Heart left ventricle (tissue), 16 donors: ENCODE results near the gene PEX10. TPM values are rescaled to one million over a fixed set of nuclear protein-coding genes. Genes with fewer than 3 reads are reported as not detected.
A peak's percentile ranks its signal among the peaks of the same experiment; 100 is the strongest.
"Not testable (repeated sequence)": the region's sequence is repeated elsewhere in the genome, so short reads cannot be mapped to it uniquely, and the experiment has no call there.

Source experiments
- ATAC-seq, 4 donors: fragments of 200-7000 bp; cut with Tn5 transposase; one replicate each; pipeline ENCODE4 v1.9.1; 2020 to 2022; ENCODE audit warnings: moderate library complexity in 4 of 4, mild to moderate bottlenecking in 3 of 4, moderate number of reproducible peaks in 1 of 4
- DNase-seq, 5 donors: peaks; one replicate each; pipeline ENCODE4 v3.0.0-alpha.2; 2020
- H3K27ac ChIP-seq, 12 donors: fragments of 200-600 bp; sonication (generic) in 4 of 12; one replicate each; pipeline versions ENCODE4 v1.5.0 to v1.8.0; 2016 to 2022; ENCODE audit warnings: mild to moderate bottlenecking in 2 of 12
- H3K27me3 ChIP-seq, 9 donors: fragments of 200-600 bp; sonication (generic) in 2 of 9; one replicate each; pipeline versions ENCODE4 v1.5.1 to v1.8.0; 2016 to 2022; ENCODE audit warnings: mild to moderate bottlenecking in 3 of 9
- H3K36me3 ChIP-seq, 9 donors: fragments of 200-600 bp; sonication (generic) in 2 of 9; one replicate each; pipeline versions ENCODE4 v1.5.0 to v1.8.0; 2018 to 2022; ENCODE audit warnings: mild to moderate bottlenecking in 2 of 9
- H3K4me1 ChIP-seq, 12 donors: fragments of 200-600 bp; sonication (generic) in 4 of 12; one replicate each; pipeline versions ENCODE4 v1.5.0 to v1.8.0; 2016 to 2022; ENCODE audit warnings: mild to moderate bottlenecking in 3 of 12
- H3K4me3 ChIP-seq, 12 donors: fragments of 200-600 bp; sonication (generic) in 4 of 12; one replicate each; pipeline versions ENCODE4 v1.5.0 to v1.8.0; 2017 to 2022; ENCODE audit warnings: mild to moderate bottlenecking in 9 of 12, moderate library complexity in 4 of 12
- H3K9me3 ChIP-seq, 12 donors: fragments of 200-600 bp; sonication (generic) in 4 of 12; one replicate each; pipeline versions ENCODE4 v1.5.0 to v1.8.0; 2016 to 2022; ENCODE audit warnings: mild to moderate bottlenecking in 1 of 12
- POLR2A ChIP-seq, 2 donors: fragments of 450-650 bp; IDR thresholded peaks; one replicate each; pipeline ENCODE4 v1.6.1; 2017; ENCODE audit warnings: antibody characterized with exemption in 2 of 2, mild to moderate bottlenecking in 2 of 2, moderate library complexity in 2 of 2
- WGBS, 4 donors: extraction: QIAGEN DNeasy Blood & Tissue Kit in 2 of 4; methylation state at CpG; one replicate each; pipeline versions ENCODE4 v1.1.5 to v1.1.7; 2013 to 2018; 5-methylcytosine and 5-hydroxymethylcytosine counted together
- intact Hi-C, 10 donors: fragments of 100-400 bp; cut with DNase I; formaldehyde crosslinking; loops; one replicate each; pipeline versions ENCODE4 v1.11.1 to v1.14.2; 2022
- polyA plus RNA-seq, 2 donors: library from polyadenylated mRNA; stranded (reverse); fragments of 200-250 nt; gene quantifications; one replicate each; pipeline ENCODE4 v1.2.3, GENCODE V29; 2013
- total RNA-seq, 9 donors: library from RNA; depleted of rRNA in 2 of 9; stranded (reverse); fragments of >200 nt in 2 of 9; fragmentation: NEBNext Ultra II Directional in 3 of 9; extraction: Animal tissue kit (Norgen Biotek cat#: 25700) in 3 of 9; gene quantifications; one replicate each; pipeline versions ENCODE4 v1.1.0 to v1.2.4, GENCODE V29; 2016 to 2023
- TF ChIP-seq, protein P1 (sequence below), 12 donors: fragments of 200-600 bp; sonication (generic) in 4 of 12; IDR thresholded peaks; one replicate each; pipeline versions ENCODE4 v1.5.0 to v1.8.0; 2018 to 2022; ENCODE audit warnings: antibody characterized with exemption in 12 of 12, mild to moderate bottlenecking in 5 of 12
- donor health status: ischemic (EF 13 %, LVEDD 7.1; RV severe dilation, severe dysfunction).
- donor health status: healthy with polysubstance abuse.
- donor health status: DM: no; HTN: yes; CAD: no.
- donor health status: DM: no; HTN: no; CAD: no.
- donor health status: ischemic (EF 25% LVEDD 6.9; RV normal size, moderate dysfunction).
- donor health status: ischemic (EF 25% LVEDD 5.7; RV mildly dilated, moderate dysfunction).
- donor health status: healthy.
- donor health status: DM: yes; HTN: yes; CAD: no.
- donor health status: ischemic (EF 35%, LVEDD 5.7; RV mildly dilated, moderate dysfunction).
- donor health status: nonischemic (EF 11% LVEDD 7.7; RV severe dilation, severe dysfunction).
- donor health status: DM: yes; HTN: yes; CAD: no.
- donor health status: PGD.
- donor health status: ischemic (EF 29% LVEDD 5.4; RV normal size, mild dysfunction).
- donor health status: nonischemic (EF 23%, LVEDD 6.1; RV moderate dilation, normal function).

Gene PEX10
- total and polyA plus RNA-seq, 11 donors, result 14.7 to 26.5 (median 18.6) TPM

DNA sequence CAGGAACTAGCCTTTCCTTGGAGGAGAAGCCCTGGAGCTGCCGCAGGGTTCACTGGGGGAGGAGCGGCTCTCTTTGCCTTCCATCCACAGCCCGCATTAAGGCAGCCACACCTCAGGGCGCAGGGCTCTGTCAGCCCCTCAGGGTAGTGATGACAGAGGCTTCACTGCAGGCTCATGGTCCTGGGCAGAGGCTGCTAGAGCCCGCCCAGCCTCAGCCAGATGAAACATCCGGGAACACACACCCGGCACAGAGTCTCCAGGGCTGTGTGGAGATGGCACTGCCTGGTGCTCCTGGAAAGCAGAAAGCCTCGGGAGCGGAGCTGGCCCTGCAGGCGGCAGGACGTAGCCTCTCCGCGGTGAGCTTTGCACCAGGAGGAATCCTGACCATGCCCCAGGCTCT, 29.4 kb upstream of the PEX10 start:
- Histone ChIP-seq H3K36me3 (no peaks in the 10 kb centered on the region), H3K27me3 (peaks cover 32 to 62% (median 36%) of the 10 kb centered on the region in 9 donors), H3K4me3 (no peak overlapping the region), H3K4me1 (peaks cover 0 to 10% (median 0%) of the 10 kb centered on the region in 12 donors), H3K27ac (no peak overlapping the region), H3K9me3 (no peaks in the 10 kb centered on the region)
- intact Hi-C loops, result no loop called here
- WGBS, 4 donors, result 47 to 55% (median 53%) methylated on average over 5 to 13 of the region's 13 CpGs
- TF ChIP-seq, protein P1, sequence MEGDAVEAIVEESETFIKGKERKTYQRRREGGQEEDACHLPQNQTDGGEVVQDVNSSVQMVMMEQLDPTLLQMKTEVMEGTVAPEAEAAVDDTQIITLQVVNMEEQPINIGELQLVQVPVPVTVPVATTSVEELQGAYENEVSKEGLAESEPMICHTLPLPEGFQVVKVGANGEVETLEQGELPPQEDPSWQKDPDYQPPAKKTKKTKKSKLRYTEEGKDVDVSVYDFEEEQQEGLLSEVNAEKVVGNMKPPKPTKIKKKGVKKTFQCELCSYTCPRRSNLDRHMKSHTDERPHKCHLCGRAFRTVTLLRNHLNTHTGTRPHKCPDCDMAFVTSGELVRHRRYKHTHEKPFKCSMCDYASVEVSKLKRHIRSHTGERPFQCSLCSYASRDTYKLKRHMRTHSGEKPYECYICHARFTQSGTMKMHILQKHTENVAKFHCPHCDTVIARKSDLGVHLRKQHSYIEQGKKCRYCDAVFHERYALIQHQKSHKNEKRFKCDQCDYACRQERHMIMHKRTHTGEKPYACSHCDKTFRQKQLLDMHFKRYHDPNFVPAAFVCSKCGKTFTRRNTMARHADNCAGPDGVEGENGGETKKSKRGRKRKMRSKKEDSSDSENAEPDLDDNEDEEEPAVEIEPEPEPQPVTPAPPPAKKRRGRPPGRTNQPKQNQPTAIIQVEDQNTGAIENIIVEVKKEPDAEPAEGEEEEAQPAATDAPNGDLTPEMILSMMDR (IDR thresholded peaks at IDR 0.05), result no peak
- TF ChIP-seq POLR2A (IDR thresholded peaks at IDR 0.05), result no peak
- no peak for ATAC-seq
- no peak for DNase-seq

DNA sequence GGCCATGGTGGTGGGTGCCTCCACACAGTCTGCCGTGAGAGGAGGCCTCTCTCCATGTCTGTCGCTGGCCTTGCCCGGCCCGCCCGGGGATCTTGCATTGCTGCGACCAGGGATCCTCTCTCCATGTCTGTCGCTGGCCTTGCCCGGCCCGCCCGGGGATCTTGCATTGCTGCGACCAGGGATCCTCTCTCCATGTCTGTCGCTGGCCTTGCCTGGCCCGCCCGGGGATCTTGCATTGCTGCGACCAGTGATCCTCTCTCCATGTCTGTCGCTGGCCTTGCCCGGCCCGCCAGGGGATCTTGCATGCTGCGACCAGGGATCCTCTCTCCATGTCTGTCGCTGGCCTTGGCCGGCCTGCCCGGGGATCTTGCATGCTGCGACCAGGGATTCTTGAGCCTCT, 28.0 kb upstream of the PEX10 start:
- H3K9me3 ChIP-seq, H3K4me3 ChIP-seq, H3K36me3 ChIP-seq, intact Hi-C loops, H3K27ac ChIP-seq: not testable (repeated sequence)
- H3K27me3 ChIP-seq, result peaks cover 24 to 48% (median 35%) of the 10 kb centered on the region in 9 donors
- ATAC-seq (peak in 1 of 4 donors; percentile 24), DNase-seq (peak in 1 of 5 donors; percentile 29)
- H3K4me1 ChIP-seq, result peaks cover 0 to 10% (median 0%) of the 10 kb centered on the region in 12 donors
- 87 to 93% (median 92%) methylated on average over 22 to 23 of the region's 23 CpGs for WGBS, 4 donors

DNA sequence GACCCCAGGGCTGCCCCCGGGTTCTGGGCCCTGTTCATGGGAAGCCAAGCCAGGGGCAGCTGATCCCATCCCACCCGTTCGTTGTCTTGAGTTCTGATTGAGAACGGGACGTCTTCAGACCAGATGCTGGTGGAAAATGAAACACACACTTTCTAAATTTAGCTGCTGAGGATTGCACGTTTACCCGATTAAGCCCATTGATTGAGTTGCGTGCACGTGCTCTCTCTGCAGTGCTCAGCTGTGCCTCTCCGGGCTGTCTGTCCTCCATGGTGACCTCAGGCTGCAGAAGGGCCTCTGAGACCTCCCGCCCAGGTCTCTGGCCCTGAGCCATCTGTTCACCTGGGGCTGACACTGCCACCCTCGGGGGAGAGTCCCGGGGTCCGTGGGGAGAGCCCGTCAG, 27.0 kb upstream of the PEX10 start:
- DNase-seq (no peak), ATAC-seq (no peak)
- WGBS, 4 donors, result 51 to 65% (median 61%) methylated on average over 9 to 15 of the region's 15 CpGs
- Histone ChIP-seq H3K27me3 (peaks cover 20 to 43% (median 29%) of the 10 kb centered on the region in 9 donors), H3K9me3 (no peaks in the 10 kb centered on the region), H3K4me3 (no peak overlapping the region), H3K4me1 (peaks cover 0 to 10% (median 0%) of the 10 kb centered on the region in 12 donors), H3K27ac (no peak overlapping the region), H3K36me3 (no peaks in the 10 kb centered on the region)
- TF ChIP-seq POLR2A (IDR thresholded peaks at IDR 0.05), result no peak
- intact Hi-C loops, result loop anchor here in 1 of 10 donors (10.0 kb wide), 1 partner anchor 215 kb away; no protein-coding TSS in a partner anchor

DNA sequence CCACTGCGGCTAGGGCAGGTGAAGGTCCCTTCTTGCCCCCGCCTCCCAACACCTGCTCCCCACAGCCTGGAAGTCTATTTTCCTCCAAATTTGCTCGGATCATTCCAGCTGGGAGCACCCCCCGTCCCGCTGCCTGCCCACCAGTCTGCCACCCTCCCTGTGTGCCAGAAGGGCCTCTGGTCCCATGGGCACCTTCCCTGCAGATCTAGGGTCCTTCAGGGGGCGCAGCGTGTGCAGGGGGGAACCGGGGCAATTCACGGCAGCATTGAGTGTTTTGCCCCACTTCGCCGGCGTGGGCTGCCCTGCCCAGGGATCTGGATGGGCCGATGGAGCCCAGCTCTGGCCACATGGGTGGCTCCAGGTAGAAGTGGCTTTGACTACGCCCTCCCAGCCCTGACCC, 26.3 kb upstream of the PEX10 start:
- Histone ChIP-seq H3K9me3 (no peaks in the 10 kb centered on the region), H3K4me3 (no peak overlapping the region), H3K4me1 (peaks cover 0 to 6% (median 0%) of the 10 kb centered on the region in 12 donors), H3K27ac (no peak overlapping the region), H3K36me3 (no peaks in the 10 kb centered on the region), H3K27me3 (peaks cover 13 to 44% (median 24%) of the 10 kb centered on the region in 9 donors)
- intact Hi-C loops, result loop anchor here in 1 of 10 donors (10.0 kb wide), 1 partner anchor 216 kb away; no protein-coding TSS in a partner anchor
- ATAC-seq (no peak), DNase-seq (no peak)
- TF ChIP-seq POLR2A (IDR thresholded peaks at IDR 0.05), result no peak
- TF ChIP-seq, protein P1 (IDR thresholded peaks at IDR 0.05), result no peak
- 82 to 87% (median 85%) methylated on average over 11 to 14 of the region's 14 CpGs for WGBS, 4 donors

DNA sequence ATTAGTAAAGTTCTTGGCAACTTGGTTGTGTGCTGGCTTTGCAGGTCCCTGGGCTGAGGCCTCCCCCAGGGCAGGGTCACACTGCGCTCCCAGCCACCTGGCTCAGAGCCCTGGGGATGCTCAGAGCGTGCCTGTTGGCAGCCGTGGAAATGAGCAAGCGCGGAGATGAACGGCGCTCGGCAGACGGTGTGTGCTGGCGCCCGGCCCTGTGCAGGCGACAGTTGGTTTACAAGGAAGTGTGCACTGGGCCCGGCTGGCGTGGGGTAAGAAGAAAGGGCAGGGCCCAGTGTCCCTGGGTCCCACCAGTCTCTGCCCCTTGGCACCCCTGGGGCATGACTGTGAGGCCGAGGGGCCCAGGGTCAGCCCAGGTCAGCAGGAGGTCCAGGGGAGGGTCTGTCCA, 25.7 kb upstream of the PEX10 start:
- no peaks in the 10 kb centered on the region for H3K36me3 ChIP-seq
- 73 to 80% (median 77%) methylated on average over 2 to 15 of the region's 15 CpGs for WGBS, 4 donors
- no peak overlapping the region for H3K4me3 ChIP-seq
- peaks cover 0 to under 1% (median 0%) of the 10 kb centered on the region in 12 donors for H3K4me1 ChIP-seq
- no peak overlapping the region for H3K27ac ChIP-seq
- ATAC-seq, result no peak
- intact Hi-C loops, result loop anchor here in 1 of 10 donors (10.0 kb wide), 1 partner anchor 217 kb away; no protein-coding TSS in a partner anchor
- TF ChIP-seq POLR2A (IDR thresholded peaks at IDR 0.05), result no peak
- TF ChIP-seq, protein P1 (IDR thresholded peaks at IDR 0.05), result no peak
- no peak for DNase-seq
- peaks cover 7 to 45% (median 21%) of the 10 kb centered on the region in 9 donors for H3K27me3 ChIP-seq
- H3K9me3 ChIP-seq, result no peaks in the 10 kb centered on the region
